ENCODE results near the gene DES.
A peak's percentile ranks its signal among the peaks of the same experiment; 100 is the strongest.

Gene DES

DNA sequence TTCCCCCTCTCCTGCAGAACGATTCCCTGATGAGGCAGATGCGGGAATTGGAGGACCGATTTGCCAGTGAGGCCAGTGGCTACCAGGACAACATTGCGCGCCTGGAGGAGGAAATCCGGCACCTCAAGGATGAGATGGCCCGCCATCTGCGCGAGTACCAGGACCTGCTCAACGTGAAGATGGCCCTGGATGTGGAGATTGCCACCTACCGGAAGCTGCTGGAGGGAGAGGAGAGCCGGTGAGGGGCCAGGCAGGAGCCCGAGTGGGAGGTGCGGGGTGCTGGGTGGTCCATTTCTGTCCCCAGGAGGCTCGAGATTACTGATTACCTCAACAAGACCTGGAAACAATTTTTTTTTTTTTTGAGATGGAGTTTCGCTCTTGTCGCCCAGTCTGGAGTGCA, 3.1 kb downstream of the DES start:
- no peak for DNase-seq

GRCh38 chr2:219422952-219423534, 4.9 kb downstream of the DES start:
- no peak for DNase-seq

- DNase-seq: no peak
Observed at GRCh38 chr2:219423652-219424377, 5.6 kb downstream of the DES start.

GRCh38 chr2:219425238-219426067, 7.3 kb downstream of the DES start:
- no peak for DNase-seq

DNA sequence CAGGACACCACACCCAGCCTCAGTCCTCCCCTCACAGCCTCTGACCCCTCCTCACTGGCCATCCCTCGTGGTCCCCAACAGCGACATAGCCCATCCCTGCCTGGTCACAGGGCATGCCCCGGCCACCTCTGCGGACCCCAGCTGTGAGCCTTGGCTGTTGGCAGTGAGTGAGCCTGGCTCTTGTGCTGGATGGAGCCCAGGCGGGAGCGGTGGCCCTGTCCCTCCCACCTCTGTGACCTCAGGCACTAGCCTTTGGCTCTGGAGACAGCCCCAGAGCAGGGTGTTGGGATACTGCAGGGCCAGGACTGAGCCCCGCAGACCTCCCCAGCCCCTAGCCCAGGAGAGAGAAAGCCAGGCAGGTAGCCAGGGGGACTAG, 7.9 kb downstream of the DES start:
- DNase-seq: no peak

- no peak for DNase-seq
Observed at GRCh38 chr2:219426534-219427136, 8.5 kb downstream of the DES start.

DNA sequence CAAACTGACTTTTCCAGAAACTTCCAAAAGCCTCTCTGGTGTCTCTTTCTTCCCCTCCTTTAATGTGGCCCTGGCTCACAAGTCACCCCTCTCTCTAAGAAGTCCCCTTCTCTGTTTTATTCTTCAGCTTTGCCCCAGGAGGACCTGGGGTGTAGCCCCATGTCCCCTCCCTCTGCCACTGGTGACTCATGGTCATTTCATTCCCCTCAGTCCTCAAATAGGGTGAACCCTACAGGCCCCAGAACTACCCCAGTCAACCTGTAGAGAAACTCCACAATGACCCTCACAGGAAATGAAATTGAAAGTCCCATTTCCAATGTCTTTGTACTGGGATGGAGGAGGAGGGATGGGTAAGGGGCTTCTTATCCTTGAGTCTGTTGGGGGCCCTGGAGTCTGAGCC, 10.3 kb downstream of the DES start:
- DNase-seq: no peak

GRCh38 chr2:219429958-219430606, 11.9 kb downstream of the DES start:
- DNase-seq: no peak

DNA sequence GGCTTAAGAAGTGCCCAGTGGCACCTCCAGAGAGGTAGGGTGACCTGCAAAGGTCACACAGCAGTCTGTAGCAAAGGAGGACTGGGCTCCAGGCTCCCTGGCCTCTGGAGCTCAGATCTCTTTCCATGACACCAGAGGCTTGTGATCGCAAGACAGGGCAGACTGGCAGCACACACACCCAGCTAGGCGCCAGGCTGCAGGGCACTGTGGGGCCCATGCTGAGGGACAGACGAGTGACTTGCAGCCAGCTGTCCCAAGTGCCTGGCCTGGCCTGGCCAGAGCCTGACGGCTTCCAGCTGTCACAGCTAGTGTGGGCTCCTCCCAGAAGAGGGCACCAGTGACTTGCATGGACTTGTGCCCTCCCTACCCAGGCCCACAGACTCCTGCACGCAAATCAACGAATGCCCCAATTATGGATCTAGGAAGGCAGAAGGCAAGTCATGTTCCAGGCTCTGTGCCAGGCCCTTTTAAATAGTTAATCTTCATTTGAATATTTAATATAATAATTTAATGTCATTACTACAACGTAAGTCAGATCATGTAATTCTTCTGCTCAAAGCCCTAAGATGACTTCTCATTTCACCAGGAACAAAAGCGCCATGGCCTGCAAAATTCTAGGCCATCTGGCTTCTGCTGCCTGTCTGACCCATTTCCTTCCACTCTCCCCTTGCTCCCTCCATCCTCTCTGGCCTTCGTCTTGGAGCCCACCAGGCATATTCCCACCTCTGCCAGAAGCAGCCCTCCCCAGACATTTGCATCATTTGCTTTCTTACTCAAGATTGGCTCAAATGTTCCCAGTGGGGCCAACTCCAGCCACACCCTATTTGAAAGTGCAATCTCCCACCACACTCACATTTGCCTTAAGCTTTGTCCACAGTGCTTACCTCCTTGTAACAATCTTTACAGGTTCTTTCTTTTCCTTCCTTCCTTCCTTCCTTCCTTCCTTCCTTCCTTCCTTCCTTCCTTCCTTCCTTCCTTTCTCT, 12.7 kb downstream of the DES start:
- no peak for DNase-seq

GRCh38 chr2:219433666-219434467, 15.7 kb downstream of the DES start:
- peak; percentile 40 for DNase-seq

DNA sequence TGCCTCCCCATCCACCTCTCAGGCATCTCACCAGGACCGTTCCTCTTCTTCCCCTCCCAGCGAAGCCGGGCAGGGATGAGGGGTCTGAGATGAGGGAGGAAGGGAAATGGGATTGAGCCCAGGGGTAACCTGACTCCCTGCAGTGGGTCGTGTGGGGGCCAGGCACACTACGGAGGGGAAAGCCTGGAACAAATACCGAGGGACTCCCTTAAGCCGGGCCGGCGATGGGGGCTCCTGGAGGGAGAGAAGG, 16.2 kb downstream of the DES start:
- no peak for DNase-seq

- DNase-seq: no peak
Observed at GRCh38 chr2:219434718-219435525, 16.7 kb downstream of the DES start, which contains the start of gene SPEG. Gene SPEG, plus strand, starts transcription at chr2:219434843. Its CDS starts 135 bp downstream, at chr2:219434978.

- no peak for DNase-seq
Observed at GRCh38 chr2:219435701-219436100, 17.5 kb downstream of the DES start.

DNA sequence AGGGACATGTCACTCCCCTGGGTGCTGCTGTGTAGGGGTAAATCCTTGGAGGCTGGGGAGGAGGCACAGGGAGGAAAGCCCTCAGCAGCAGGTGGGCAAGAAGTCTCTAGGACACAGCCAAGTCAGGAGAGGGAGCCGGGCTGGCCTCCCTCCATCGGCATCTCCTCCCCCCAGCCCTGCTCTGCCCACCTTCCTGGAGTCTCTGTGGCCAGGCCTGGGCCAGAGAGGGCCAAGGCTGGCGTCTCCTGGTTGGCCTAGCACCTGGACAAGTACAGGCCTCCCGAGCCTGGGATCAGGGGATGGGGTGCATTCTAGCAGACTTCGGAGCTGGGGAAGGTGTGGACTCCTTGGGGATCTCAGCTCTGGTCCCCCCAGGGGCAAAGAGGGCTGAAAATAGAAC, 18.3 kb downstream of the DES start:
- no peak for DNase-seq

DNA sequence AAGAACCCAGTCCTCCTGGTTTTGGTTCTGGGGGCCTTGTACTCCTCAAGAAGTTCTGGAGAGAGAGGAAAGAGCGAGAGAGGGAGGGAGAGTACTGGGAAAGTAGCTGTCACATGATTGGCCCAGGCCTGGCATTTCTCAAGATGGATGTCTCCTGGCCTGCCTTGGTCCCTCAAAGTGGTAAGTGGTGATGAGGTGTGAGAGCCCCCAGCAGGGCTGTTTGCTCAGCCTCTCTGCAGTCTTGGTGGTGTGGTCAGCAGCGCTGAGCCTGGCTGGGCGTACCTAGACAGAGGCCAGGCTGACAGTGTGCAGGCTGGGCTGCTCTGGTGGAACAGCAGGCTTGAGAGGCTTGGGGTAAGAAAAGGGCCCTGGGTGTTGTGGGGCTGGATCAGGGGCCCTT, 19.0 kb downstream of the DES start:
- DNase-seq: no peak

DNA sequence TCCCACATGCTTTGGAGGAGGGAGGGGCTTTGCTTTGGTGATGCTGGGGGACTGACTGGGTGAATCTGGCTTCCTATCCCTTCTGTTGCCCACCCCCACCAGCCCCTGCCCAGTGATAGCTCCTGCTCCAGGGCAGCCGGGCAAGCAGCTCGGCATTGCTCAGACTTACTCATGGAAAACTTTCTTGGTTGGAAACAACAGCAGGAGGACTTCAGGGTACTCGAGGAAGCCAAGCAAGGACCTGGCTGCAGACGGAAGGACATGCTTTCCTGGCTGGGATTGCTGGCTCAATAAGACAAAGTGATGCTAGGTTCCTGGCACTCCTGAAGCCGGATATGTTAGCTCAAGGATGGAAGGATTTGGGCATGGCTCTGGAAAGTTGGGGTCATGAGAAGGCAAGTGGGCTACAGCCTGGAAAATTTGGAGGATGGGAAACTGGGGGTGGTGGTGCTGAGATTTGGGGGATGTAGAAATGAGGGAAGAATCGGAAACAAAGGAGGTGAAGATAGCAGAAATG, 19.6 kb downstream of the DES start:
- no peak for DNase-seq

- no peak for DNase-seq
Observed at GRCh38 chr2:219438453-219438852, 20.3 kb downstream of the DES start.

- DNase-seq: no peak
Observed at GRCh38 chr2:219439506-219439905, 21.3 kb downstream of the DES start.

GRCh38 chr2:219440388-219441256, 22.4 kb downstream of the DES start:
- no peak for DNase-seq

Data from stimulated activated CD4-positive, alpha-beta T cell treated with anti-CD3 and anti-CD28 coated beads, Interleukin-4, amount 100 ng/mL, for 1 hour (primary cell).